Limb (tissue), 2 donors: ENCODE measurements around the gene CACNG4.

Experiments used
- DNase-seq, 2 donors: peaks; one replicate each; pipeline ENCODE4 v3.0.0-alpha.2; 2016; ENCODE audit errors: extremely low spot score in 2 of 2

The CACNG4 gene

DNA sequence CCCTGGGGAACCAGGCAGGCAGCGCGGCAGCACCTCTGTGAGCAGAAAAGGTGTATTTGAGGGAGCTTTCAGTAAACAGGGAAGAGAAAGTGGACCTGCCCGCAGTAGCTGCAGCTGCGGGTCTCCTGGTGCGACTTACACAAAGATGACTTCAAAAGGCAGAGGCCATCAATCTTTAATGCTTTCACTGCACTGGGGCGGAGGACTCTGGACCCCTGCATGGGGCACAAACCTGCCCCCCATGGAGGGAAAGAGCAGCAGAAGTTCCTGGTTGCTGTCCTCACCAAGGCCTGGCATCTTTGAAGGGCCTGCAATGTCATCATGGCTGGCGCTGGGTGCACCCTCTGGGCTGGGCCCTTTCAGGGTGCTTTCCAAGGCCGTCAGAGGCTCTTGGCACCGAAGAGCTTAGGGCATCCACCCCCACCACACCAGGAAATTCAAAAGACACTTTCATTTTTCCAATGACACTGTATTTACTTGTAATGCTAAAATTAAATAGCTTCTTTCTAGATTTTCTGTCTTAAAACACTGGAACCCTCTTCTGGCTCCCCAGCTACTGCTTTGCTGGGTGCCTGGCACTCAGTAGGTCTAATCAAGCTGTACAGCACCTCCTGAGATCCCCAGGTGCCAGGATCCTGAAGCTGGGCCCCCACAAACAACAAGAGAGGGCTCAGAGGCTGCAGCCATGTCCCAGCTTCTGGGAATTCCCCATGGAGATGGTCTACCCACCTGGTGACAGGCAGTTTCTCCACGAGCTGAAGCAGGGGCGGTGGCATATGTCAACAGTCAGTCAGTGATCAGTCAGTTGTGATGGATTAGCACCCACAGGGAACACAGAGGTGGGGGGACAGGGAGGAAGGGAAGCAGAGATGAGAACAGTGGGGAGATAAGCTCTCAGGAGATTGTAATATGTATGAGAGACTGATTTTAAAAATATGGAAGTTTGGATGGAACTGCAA lies 77.7 kb downstream of the CACNG4 start:
- no peak for DNase-seq

DNA sequence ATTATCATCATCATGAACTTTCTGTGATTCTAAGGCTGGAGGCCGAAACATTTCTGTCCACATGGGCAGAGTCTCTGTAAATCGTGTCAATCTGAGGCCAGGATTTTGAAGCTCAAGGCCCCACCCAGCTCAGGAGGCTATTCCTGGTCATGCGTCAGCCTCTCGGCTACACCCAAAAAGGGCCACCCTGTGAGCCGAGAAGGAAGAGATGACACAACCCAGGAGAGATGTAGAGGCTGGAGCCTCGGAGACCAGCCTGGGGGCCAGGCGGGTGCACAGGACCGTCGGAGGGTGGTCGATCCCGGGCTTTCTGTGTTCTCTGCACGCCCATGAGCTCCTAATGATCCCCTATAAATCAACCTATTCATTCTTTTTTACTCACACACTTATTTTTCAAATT lies 78.8 kb downstream of the CACNG4 start:
- DNase-seq, result no peak

- DNase-seq, result no peak
Measured at GRCh38 chr17:67044016-67044772, 79.7 kb downstream of the CACNG4 start, which contains the start of gene CACNG1. CACNG1 (plus strand) TSS chr17:67044554; CDS start chr17:67044661, 107 bp downstream.

GRCh38 chr17:67044940-67045339 lies 80.4 kb downstream of the CACNG4 start:
- no peak for DNase-seq

DNA sequence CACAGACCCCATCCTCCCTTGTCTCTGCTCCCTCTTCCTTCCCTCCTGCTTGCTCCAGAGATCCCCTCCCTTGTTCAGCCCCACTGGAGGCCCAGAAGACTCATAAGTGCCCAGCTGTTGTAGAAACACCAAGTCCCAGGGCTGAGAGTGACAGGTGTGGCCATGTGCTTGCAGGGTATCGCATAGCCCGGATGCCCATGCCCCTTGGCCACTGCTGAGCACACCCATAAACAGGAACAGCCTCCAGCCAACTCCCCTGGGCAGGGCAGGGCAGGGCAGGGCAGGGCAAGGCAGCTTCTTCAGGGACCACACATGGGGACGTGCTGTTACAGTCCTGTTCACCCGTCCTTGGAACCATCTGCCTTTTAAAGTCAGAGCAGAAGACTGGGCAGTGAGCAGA lies 81.9 kb downstream of the CACNG4 start:
- DNase-seq, result peak in 1 of 2 donors; percentile 23

DNA sequence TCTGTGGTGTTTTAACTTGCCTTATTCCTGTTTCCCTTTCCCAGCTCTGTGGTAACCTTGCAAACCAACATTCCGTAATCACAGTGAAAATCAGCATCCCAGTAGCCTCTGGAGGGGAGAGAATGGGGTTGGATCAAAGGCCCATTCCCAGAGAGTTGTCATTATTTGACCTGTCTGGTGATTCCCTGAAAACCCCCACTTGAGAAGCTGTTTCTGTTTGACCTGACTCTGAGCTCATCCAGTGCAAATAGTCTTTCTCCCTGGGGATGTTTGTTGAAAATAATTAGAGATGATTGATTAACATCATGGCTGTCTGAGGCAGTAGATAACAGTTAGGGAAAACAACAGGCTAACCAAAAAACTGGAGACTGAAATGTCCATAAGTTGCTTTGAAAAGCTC lies 82.9 kb downstream of the CACNG4 start:
- DNase-seq, result no peak

DNA sequence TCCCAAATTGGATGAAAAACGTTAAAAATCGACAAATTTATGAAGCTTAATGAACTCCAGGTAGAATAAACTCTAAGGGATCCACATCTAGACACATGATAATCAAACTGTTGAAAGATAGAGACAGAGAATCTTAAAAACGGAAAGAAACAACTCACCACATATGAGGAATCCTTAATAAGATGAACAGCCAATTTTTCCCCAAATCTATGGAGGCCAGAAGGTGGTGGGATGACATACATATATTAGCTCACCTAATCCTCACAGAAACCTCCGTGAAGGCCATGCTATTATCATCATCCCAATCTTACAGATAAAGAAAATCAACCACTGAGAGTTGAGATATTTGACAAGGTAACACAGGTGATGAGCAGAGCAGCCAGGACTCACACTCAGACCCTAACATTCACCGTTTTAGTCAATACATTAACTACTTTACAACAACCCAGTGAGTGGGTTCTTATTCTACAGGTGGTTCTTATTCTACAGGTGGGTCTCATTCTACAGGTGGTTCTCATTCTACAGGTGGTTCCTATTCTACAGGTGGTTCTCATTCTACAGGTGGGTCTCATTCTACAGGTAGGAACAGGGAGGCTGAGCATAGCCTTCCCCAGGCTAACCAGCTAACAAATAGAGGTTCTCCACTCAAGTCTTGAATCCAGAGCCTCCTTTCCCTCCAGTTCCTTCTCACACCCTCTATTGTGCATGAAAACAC lies 84.7 kb downstream of the CACNG4 start:
- DNase-seq, result no peak

DNA sequence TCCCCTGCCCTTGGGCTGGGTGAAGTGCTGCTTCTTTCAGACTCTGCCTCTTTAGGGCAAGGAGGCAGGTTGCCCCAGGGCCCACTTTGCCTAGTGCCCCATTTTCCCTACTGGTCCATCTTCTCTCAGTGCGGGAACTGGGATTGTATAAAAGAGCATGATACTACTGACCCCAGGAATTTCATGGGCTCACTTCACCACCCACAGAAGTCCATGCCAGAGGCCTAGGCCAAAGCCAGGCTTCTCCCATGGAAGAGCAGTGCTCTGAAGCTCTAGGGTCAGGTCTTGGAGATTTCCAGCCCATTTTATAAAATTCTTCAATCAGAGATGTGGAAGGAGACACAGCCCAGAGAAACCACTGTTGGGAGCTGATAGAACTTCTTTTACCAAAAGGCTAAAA lies 85.6 kb downstream of the CACNG4 start:
- no peak for DNase-seq

DNA sequence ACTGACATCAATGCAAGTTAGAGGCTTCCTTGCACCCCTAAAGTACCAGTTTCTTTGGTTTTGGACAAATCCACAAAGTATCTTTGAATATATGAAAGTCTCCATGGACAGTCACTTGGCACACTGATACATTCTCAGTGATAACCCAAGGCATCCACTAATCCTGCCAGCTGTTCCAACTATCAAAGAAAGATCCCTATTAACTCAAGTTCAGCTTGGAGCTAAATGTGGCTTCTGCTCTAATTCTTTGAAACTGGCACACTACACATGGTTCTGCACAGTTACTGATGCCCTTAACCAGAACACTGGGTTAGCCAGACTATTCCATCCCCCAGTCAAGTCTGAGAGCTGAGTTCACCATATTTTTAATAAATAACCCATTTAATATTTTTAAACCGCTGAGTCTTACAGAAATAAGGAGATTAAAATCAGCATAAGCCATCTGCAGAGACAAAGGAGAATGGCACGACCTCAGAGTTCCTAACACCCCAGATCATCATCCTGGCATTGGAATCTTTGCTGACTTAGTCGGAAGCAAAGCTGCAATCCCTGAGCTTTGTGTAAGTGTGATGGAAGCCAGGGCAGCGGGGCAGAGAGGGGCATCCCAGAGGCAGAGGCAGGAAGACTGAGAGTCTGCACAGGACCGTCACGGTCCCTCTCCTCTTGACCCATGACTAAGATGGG lies 86.1 kb downstream of the CACNG4 start:
- DNase-seq, result no peak

- DNase-seq, result no peak
Measured at GRCh38 chr17:67051155-67051538, 86.6 kb downstream of the CACNG4 start.

DNA sequence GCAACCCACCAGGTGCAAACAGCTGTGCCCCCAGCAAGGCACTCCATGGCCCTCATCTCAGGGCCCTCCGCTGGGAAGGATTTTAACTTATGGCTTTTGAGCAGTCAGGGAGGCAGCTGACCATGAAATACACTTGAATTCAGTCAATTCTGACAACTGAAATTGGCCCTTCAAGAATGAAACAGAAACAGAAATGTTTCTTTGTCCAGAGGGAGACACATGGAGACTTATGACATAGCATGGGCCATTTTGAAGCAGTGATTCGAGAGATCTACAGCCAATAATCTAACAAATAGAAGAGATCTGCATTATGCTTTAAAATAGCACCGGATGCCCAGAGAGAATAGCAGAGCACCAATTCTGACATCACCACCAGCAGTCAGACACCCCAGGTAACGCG lies 87.3 kb downstream of the CACNG4 start:
- DNase-seq, result no peak

DNA sequence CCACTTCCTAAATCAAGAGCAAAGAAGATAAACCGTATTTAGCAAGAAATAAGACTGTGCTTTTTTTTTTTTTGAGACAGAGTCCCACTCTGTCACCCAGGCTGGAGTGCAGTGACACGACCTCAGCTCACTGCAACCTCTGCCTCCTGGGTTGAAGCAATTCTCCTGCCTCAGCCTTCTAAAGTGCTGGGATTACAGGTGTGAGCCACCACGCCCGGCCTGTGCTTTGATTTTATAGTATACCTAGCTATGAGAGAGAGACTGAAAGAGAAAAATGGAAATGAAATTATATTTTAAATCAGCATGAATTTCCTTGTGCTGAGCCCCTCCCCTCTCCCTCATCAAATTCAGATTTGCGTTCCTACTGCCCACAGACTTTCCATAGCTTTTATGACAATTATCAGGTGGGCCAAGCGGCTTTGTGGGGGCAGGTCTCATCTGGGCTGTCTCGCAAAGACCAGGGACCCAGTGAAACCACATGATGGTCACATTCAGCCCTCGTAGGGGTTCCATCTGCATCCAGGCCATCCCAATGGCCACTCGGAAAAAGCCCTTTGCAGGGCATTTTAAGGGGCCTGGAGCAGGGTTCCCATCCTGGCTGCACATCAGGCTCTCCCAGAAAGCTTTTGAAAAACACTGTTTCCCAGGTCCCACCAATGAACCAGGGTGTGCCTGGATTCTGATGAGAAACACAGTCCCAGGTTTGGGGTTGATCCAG lies 88.4 kb downstream of the CACNG4 start:
- DNase-seq, result no peak

GRCh38 chr17:67053438-67054000 lies 89.0 kb downstream of the CACNG4 start:
- no peak for DNase-seq

GRCh38 chr17:67054011-67054591 lies 89.6 kb downstream of the CACNG4 start:
- DNase-seq, result no peak

GRCh38 chr17:67054608-67055007 lies 90.1 kb downstream of the CACNG4 start:
- no peak for DNase-seq

DNA sequence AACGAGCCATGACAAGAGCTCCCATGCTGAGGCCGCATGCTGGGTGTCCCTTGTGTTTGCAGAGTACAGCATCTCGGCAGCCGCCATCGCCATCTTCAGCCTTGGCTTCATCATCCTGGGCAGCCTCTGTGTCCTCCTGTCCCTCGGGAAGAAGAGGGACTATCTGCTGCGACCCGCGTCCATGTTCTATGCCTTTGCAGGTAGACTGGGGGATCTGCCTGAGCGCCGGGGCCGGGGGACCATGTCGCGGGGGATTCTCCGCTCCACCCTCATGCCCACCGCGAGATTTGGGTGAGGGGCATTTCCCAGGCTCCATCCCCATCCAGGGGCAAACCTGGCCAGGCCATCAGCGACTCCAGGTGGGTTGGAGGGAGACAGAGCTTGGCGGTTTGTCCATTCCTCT lies 90.5 kb downstream of the CACNG4 start:
- no peak for DNase-seq

DNA sequence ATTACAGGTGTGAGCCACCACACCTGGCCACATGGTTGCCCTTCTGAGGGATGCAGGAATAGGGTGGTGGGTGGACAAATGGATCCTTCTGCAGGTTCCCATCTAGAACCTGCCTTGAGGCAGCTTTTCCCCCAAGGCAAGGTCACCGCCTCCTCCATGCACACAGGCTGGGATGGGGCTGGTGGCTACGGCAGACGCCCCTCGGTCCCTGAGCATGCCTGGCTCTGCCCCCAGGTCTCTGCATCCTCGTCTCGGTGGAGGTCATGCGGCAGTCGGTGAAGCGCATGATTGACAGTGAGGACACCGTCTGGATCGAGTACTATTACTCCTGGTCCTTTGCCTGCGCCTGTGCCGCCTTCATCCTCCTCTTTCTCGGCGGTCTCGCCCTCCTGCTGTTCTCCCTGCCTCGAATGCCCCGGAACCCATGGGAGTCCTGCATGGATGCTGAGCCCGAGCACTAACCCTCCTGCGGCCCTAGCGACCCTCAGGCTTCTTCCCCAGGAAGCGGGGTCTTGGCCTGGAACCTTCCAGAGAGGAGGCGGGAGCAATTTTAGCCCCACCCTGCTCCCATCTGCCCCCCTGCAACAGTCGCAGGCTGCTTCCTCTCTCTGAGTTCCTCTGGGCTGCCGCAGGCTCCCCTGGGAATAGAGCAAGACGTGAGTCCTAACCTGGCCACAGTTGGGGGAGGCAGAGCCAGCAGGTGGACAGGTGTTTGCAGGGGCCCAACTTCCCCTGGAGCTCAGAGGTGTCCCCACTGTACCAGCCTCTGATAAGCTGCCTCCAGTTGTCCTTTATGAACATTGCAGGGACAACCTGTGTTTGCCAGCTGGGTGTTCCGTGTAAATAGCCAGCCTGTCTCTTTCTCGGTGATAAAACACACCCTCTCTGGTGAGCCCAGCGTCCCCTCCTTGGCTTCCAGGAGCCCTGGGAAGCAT lies 91.6 kb downstream of the CACNG4 start:
- DNase-seq, result no peak

GRCh38 chr17:67056746-67057490 lies 92.4 kb downstream of the CACNG4 start:
- no peak for DNase-seq
